ENCODE results near the gene MGST2. TPM values are rescaled to one million over a fixed set of nuclear protein-coding genes. Genes with fewer than 3 reads are reported as not detected.

Gene MGST2
- total RNA-seq, 1 donor from 2014 or later = 29.8 TPM

GRCh38 chr4:139647184-139647583, 18.4 kb upstream of the MGST2 start:
- no peaks in the 10 kb centered on the region for H3K9me3 Mint-ChIP-seq
- peaks cover 7% of the 10 kb centered on the region for H3K4me1 Mint-ChIP-seq
- H3K27me3 Mint-ChIP-seq (ENCODE audit: low read depth) = no peaks in the 10 kb centered on the region
- H3K36me3 Mint-ChIP-seq = no peaks in the 10 kb centered on the region
- DNase-seq (ENCODE audit: low spot score in 2 of 2, unreplicated experiment in 2 of 2) = no peak
- TF ChIP-seq, protein P1, sequence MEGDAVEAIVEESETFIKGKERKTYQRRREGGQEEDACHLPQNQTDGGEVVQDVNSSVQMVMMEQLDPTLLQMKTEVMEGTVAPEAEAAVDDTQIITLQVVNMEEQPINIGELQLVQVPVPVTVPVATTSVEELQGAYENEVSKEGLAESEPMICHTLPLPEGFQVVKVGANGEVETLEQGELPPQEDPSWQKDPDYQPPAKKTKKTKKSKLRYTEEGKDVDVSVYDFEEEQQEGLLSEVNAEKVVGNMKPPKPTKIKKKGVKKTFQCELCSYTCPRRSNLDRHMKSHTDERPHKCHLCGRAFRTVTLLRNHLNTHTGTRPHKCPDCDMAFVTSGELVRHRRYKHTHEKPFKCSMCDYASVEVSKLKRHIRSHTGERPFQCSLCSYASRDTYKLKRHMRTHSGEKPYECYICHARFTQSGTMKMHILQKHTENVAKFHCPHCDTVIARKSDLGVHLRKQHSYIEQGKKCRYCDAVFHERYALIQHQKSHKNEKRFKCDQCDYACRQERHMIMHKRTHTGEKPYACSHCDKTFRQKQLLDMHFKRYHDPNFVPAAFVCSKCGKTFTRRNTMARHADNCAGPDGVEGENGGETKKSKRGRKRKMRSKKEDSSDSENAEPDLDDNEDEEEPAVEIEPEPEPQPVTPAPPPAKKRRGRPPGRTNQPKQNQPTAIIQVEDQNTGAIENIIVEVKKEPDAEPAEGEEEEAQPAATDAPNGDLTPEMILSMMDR (IDR thresholded peaks at IDR 0.05; ENCODE audit: unreplicated experiment) = no peak
- H3K27ac Mint-ChIP-seq = no peak overlapping the region
- no peak overlapping the region for H3K4me3 Mint-ChIP-seq

GRCh38 chr4:139647952-139648351, 17.7 kb upstream of the MGST2 start:
- no peak for DNase-seq (ENCODE audit: low spot score in 2 of 2, unreplicated experiment in 2 of 2)
- Mint-ChIP-seq H3K36me3 (no peaks in the 10 kb centered on the region), H3K27ac (no peak overlapping the region), H3K9me3 (no peaks in the 10 kb centered on the region), H3K4me3 (no peak overlapping the region), H3K27me3 (ENCODE audit: low read depth) (no peaks in the 10 kb centered on the region), H3K4me1 (peaks cover 7% of the 10 kb centered on the region)
- TF ChIP-seq, protein P1 (IDR thresholded peaks at IDR 0.05; ENCODE audit: unreplicated experiment) = no peak

GRCh38 chr4:139651282-139652194, 14.1 kb upstream of the MGST2 start:
- Mint-ChIP-seq H3K4me3 (peak overlapping the region; percentile 14), H3K9me3 (no peaks in the 10 kb centered on the region), H3K36me3 (no peaks in the 10 kb centered on the region), H3K4me1 (peaks cover 7% of the 10 kb centered on the region), H3K27me3 (ENCODE audit: low read depth) (no peaks in the 10 kb centered on the region), H3K27ac (no peak overlapping the region)
- DNase-seq (ENCODE audit: low spot score in 2 of 2, unreplicated experiment in 2 of 2) = peak; percentile 64 to 82
- TF ChIP-seq, protein P1 (IDR thresholded peaks at IDR 0.05; ENCODE audit: unreplicated experiment) = peak; percentile 83

- Mint-ChIP-seq H3K4me1 (peaks cover 19% of the 10 kb centered on the region), H3K36me3 (no peaks in the 10 kb centered on the region), H3K9me3 (no peaks in the 10 kb centered on the region), H3K27ac (no peak overlapping the region), H3K27me3 (ENCODE audit: low read depth) (no peaks in the 10 kb centered on the region), H3K4me3 (no peak overlapping the region)
- DNase-seq (ENCODE audit: low spot score in 2 of 2, unreplicated experiment in 2 of 2) = no peak
- TF ChIP-seq, protein P1 (IDR thresholded peaks at IDR 0.05; ENCODE audit: unreplicated experiment) = no peak
Measured at GRCh38 chr4:139654516-139654915, 11.1 kb upstream of the MGST2 start.

DNA sequence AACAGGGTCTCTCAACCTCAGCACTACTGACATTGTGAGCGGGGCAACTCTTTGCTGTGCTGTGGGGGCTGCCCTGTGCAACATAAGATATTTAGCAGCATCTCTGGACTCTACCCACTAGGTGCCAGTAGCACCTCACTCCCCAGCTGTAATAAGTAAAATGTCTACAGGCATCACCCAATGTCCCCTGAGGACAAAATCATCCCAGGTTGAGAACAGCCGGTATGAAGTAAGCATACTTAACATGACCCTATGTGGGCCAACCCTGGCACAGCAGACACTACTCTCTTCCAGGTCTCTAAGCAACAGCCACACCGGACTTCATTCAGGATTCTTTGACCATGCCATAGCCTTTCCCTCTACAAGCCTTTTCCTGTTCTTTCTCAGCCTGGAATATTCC, 10.5 kb upstream of the MGST2 start:
- H3K4me1 Mint-ChIP-seq = peaks cover 21% of the 10 kb centered on the region
- no peaks in the 10 kb centered on the region for H3K9me3 Mint-ChIP-seq
- no peak overlapping the region for H3K4me3 Mint-ChIP-seq
- no peaks in the 10 kb centered on the region for H3K36me3 Mint-ChIP-seq
- DNase-seq (ENCODE audit: low spot score in 2 of 2, unreplicated experiment in 2 of 2) = no peak
- no peaks in the 10 kb centered on the region for H3K27me3 Mint-ChIP-seq (ENCODE audit: low read depth)
- TF ChIP-seq, protein P1 (IDR thresholded peaks at IDR 0.05; ENCODE audit: unreplicated experiment) = no peak
- H3K27ac Mint-ChIP-seq = no peak overlapping the region

Measured in mesothelial cell of epicardium (in vitro differentiated cells).